ENCODE results near the gene CTIF.
"Not testable (repeated sequence)": the region's sequence is repeated elsewhere in the genome, so short reads cannot be mapped to it uniquely, and the experiment has no call there.

The CTIF gene

DNA sequence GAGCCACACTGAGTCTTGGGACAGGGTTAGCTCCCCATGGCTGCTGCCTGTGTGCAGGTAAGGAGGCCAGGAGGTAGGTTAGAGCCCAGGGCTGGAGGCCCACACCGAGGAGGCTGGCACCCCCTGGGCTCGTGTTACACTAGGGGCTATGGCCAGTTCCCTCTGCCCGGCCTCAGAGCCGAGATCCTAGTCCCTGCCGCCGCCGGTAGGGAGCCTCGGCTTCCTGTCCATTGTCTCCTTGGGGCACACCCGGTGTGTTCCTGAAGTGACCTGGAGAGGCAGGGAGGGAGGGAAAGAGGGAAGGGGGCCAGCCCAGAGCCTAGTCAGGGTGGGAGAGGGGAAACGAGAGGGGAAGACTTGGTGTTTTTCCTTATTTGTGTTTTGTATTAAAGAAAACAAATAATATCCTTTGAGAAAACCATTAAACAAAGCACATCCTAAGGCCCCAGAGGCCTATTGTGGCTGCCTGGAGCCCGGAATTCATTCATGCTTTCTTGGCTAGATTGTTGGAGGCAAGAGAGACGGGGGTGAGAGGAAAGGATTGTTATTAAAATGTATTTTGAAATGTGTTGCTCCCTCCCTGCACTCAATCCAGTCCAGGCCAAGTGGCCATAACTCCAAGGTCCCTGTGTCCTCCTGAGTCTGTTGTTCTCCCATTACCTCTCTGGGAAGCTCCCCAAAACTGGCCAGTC is 170.7 kb downstream of the CTIF start:
- H3K27me3 ChIP-seq (replicated peaks; ENCODE audit: control insufficient read depth, insufficient read depth, low read length): no peaks in the 10 kb centered on the region
- no peak overlapping the region for H3K9ac ChIP-seq (ENCODE audit: low read length)
- H3K9me3 ChIP-seq (ENCODE audit: control insufficient read depth, low read length): no peaks in the 10 kb centered on the region
- no peak for DNase-seq (ENCODE audit: low read depth)
- peaks cover 16% of the 10 kb centered on the region for H3K36me3 ChIP-seq (ENCODE audit: control insufficient read depth, insufficient read depth, low read length, severe bottlenecking)
- H3K4me3 ChIP-seq (ENCODE audit: low read length): no peak overlapping the region
- H3K4me1 ChIP-seq (ENCODE audit: control insufficient read depth, insufficient read depth, low read length): peaks cover 25% of the 10 kb centered on the region

DNA sequence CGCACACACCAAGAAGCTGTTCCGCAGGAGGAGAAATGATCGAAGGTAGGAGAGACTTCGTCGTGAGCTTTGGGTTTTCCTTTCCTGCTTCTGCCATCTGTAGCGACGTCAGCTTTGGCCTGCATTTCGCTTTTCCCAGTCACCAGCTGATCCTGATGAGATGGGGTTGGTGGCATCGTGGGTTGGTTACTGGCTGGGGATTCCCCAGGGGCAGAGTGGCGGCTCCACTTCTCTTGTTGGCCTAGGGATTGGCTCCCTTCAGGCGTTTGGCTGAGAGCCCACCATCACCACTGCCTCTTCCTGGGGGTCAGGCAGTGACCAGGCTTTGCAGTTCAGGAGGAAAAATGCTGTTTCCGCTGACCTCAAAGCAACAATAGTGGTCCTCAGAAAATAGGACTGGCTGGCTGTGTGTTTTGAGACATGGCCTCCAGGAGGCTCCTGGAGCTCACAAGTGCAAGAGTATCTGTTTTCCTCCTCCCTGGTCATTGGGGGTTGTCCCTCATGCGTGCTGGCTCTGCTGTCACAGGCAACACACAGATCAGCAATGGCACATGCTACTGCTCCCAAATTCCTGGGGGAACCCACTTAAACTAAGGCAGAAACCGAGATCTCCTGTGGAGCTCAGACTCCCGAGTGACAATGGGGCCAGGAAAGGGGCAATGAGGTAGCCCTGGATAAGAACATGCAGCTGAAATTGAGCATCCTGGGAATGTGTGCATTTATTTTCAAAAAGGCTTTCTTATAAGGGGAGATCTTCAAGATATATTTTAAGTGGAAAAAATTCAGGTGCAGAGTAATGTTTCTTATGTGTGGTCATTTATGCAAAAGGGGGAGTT is 173.0 kb downstream of the CTIF start:
- peak; percentile 33 for DNase-seq (ENCODE audit: low read depth)
- peaks cover 49% of the 10 kb centered on the region for H3K4me1 ChIP-seq (ENCODE audit: control insufficient read depth, insufficient read depth, low read length)
- peaks cover 4% of the 10 kb centered on the region for H3K36me3 ChIP-seq (ENCODE audit: control insufficient read depth, insufficient read depth, low read length, severe bottlenecking)
- H3K9ac ChIP-seq (ENCODE audit: low read length): no peak overlapping the region
- H3K9me3 ChIP-seq (ENCODE audit: control insufficient read depth, low read length): no peaks in the 10 kb centered on the region
- H3K4me3 ChIP-seq (ENCODE audit: low read length): no peak overlapping the region
- H3K27me3 ChIP-seq (replicated peaks; ENCODE audit: control insufficient read depth, insufficient read depth, low read length): no peaks in the 10 kb centered on the region

DNA sequence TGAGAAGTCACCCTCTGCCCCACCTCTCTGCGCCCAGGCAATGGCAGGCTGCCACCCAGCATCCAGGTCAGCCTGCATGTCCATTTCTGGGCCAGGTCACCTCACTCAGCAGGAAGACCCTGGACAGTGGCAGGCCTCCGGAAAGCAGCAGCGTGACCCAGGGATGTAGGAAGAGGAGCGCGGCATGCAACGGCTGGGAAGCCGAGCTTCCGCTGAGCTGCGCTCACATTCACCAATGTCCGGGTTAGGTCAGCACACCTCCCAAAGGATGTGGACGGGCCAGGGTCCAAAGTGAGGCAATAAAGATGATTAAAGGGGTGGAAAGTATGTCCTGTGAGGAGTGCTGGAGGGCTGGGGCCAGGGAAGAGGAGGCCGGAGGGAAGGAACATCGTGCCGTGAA is 174.5 kb downstream of the CTIF start:
- peaks cover 49% of the 10 kb centered on the region for H3K4me1 ChIP-seq (ENCODE audit: control insufficient read depth, insufficient read depth, low read length)
- DNase-seq (ENCODE audit: low read depth): no peak
- no peaks in the 10 kb centered on the region for H3K27me3 ChIP-seq (replicated peaks; ENCODE audit: control insufficient read depth, insufficient read depth, low read length)
- no peaks in the 10 kb centered on the region for H3K9me3 ChIP-seq (ENCODE audit: control insufficient read depth, low read length)
- peak overlapping the region; percentile 71 for H3K9ac ChIP-seq (ENCODE audit: low read length)
- peak overlapping the region; percentile 36 for H3K4me3 ChIP-seq (ENCODE audit: low read length)
- peaks cover 6% of the 10 kb centered on the region for H3K36me3 ChIP-seq (ENCODE audit: control insufficient read depth, insufficient read depth, low read length, severe bottlenecking)

DNA sequence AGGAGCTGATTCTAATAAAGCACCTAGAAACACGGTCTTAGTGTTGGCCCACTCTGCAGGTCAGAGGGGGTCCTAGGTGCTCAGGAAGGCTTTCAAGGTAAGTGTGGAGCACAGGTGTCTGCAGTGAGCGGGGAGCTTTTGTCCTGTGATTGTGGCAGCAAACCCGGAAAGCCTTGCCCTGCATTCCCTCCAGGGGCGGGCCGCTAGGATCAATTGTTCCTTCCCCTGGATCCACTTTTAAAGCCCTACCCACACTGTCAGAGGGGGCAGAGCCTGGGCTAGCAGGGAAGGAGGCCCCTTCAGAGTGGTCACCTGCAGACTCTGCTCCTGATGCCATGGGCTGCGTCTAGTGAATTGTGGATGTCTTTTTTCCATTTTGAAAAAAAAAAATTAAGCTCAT is 176.0 kb downstream of the CTIF start:
- H3K27me3 ChIP-seq (replicated peaks; ENCODE audit: control insufficient read depth, insufficient read depth, low read length): no peaks in the 10 kb centered on the region
- peaks cover 55% of the 10 kb centered on the region for H3K4me1 ChIP-seq (ENCODE audit: control insufficient read depth, insufficient read depth, low read length)
- H3K9me3 ChIP-seq (ENCODE audit: control insufficient read depth, low read length): no peaks in the 10 kb centered on the region
- DNase-seq (ENCODE audit: low read depth): no peak
- H3K9ac ChIP-seq (ENCODE audit: low read length): peak overlapping the region; percentile 19
- H3K36me3 ChIP-seq (ENCODE audit: control insufficient read depth, insufficient read depth, low read length, severe bottlenecking): peaks cover 19% of the 10 kb centered on the region
- no peak overlapping the region for H3K4me3 ChIP-seq (ENCODE audit: low read length)

GRCh38 chr18:48715711-48716361 is 177.0 kb downstream of the CTIF start:
- Histone ChIP-seq H3K9ac (ENCODE audit: low read length) (peak overlapping the region; percentile 53), H3K4me1 (ENCODE audit: control insufficient read depth, insufficient read depth, low read length) (peaks cover 63% of the 10 kb centered on the region), H3K27me3 (replicated peaks; ENCODE audit: control insufficient read depth, insufficient read depth, low read length) (no peaks in the 10 kb centered on the region), H3K36me3 (ENCODE audit: control insufficient read depth, insufficient read depth, low read length, severe bottlenecking) (peaks cover 19% of the 10 kb centered on the region), H3K4me3 (ENCODE audit: low read length) (peak overlapping the region; percentile 12), H3K9me3 (ENCODE audit: control insufficient read depth, low read length) (no peaks in the 10 kb centered on the region)
- DNase-seq (ENCODE audit: low read depth): no peak

DNA sequence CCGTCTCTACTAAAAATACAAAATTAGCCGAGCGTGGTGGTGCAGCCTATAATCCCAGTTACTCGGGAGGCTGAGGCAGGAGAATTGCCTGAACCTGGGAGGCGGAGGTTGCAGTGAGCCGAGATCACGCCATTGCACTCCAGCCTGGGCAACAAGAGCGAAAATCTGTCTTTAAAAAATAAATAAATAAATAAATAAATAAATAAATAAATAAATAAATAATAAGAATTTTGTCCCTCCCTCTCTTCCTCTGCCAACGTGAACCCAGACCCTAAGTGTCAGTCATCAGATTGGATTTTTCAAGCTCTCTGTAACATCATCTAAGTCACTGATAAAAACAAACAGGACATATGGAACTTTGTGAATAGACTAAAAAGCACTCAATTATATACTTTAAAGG is 178.4 kb downstream of the CTIF start:
- H3K9ac ChIP-seq (ENCODE audit: low read length); H3K4me3 ChIP-seq (ENCODE audit: low read length); H3K9me3 ChIP-seq (ENCODE audit: control insufficient read depth, low read length); DNase-seq (ENCODE audit: low read depth); H3K27me3 ChIP-seq (replicated peaks; ENCODE audit: control insufficient read depth, insufficient read depth, low read length): not testable (repeated sequence)
- H3K36me3 ChIP-seq (ENCODE audit: control insufficient read depth, insufficient read depth, low read length, severe bottlenecking): peaks cover 15% of the 10 kb centered on the region
- H3K4me1 ChIP-seq (ENCODE audit: control insufficient read depth, insufficient read depth, low read length): peaks cover 71% of the 10 kb centered on the region

GRCh38 chr18:48718251-48718959 is 179.6 kb downstream of the CTIF start:
- Histone ChIP-seq H3K9me3 (ENCODE audit: control insufficient read depth, low read length) (no peaks in the 10 kb centered on the region), H3K4me3 (ENCODE audit: low read length) (no peak overlapping the region), H3K27me3 (replicated peaks; ENCODE audit: control insufficient read depth, insufficient read depth, low read length) (no peaks in the 10 kb centered on the region), H3K4me1 (ENCODE audit: control insufficient read depth, insufficient read depth, low read length) (peaks cover 60% of the 10 kb centered on the region), H3K9ac (ENCODE audit: low read length) (no peak overlapping the region), H3K36me3 (ENCODE audit: control insufficient read depth, insufficient read depth, low read length, severe bottlenecking) (peaks cover 21% of the 10 kb centered on the region)
- DNase-seq (ENCODE audit: low read depth): no peak

DNA sequence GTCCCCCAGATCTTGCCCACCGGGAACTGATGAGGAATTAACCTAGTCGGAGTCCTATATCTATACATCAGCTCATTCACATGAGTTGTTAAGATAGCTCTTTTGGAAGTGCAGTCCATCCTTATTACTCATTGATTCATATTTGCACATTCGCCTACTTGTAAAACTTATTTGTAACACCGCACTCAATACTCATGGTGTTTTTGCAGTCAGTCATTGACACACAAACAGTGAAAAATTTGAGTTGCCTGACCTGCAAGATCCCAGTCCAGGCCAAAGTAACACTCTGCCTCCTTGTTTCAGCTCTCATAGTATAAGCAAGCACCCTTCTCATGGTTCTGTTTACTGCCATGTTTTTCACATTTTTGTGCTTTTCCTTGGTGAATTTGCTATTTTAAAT is 180.6 kb downstream of the CTIF start:
- Histone ChIP-seq H3K4me3 (ENCODE audit: low read length) (no peak overlapping the region), H3K36me3 (ENCODE audit: control insufficient read depth, insufficient read depth, low read length, severe bottlenecking) (peaks cover 21% of the 10 kb centered on the region), H3K4me1 (ENCODE audit: control insufficient read depth, insufficient read depth, low read length) (peaks cover 51% of the 10 kb centered on the region), H3K9ac (ENCODE audit: low read length) (no peak overlapping the region), H3K27me3 (replicated peaks; ENCODE audit: control insufficient read depth, insufficient read depth, low read length) (no peaks in the 10 kb centered on the region), H3K9me3 (ENCODE audit: control insufficient read depth, low read length) (no peaks in the 10 kb centered on the region)
- no peak for DNase-seq (ENCODE audit: low read depth)

DNA sequence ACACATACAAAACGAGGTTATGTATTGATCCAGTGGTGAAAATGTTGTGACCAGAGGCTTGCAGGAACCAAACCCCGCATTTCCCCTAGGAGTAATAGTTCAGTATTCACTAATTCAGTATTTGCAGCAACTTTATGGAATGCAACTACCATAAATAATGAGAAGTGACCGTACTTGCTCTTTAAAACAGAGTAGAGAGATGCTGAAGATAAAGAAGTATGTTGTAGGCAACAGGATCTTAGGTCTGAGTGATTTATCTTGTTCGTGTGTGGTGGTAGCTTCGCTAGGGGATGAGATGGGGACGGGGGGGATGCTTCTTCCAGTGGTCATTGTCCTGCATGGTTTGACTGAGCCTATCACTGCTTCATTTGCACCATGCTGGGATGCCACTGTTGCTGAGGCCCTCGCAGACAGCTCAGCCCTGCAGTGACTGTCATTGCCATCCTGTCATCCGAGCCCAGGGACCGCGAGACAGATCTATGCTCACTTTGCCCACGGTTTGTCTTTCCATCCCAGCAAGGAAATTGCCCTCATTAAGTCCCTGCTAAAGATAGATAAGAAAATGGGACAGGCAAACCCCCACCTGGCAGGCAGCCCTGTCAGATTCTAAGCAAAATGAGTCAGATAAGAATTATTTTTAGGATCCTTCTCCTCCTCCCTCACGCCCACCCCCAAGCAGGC is 181.3 kb downstream of the CTIF start:
- DNase-seq (ENCODE audit: low read depth): no peak

GRCh38 chr18:48720655-48721025 is 181.8 kb downstream of the CTIF start:
- H3K9me3 ChIP-seq (ENCODE audit: control insufficient read depth, low read length): no peaks in the 10 kb centered on the region
- no peak for DNase-seq (ENCODE audit: low read depth)
- H3K36me3 ChIP-seq (ENCODE audit: control insufficient read depth, insufficient read depth, low read length, severe bottlenecking): peaks cover 27% of the 10 kb centered on the region
- no peaks in the 10 kb centered on the region for H3K27me3 ChIP-seq (replicated peaks; ENCODE audit: control insufficient read depth, insufficient read depth, low read length)
- H3K9ac ChIP-seq (ENCODE audit: low read length): peak overlapping the region; percentile 44
- H3K4me1 ChIP-seq (ENCODE audit: control insufficient read depth, insufficient read depth, low read length): peaks cover 38% of the 10 kb centered on the region
- H3K4me3 ChIP-seq (ENCODE audit: low read length): peak overlapping the region; percentile 11

More for the DNA sequence above, 181.3 kb downstream of the CTIF start:
- peak overlapping the region; percentile 28 for H3K4me3 ChIP-seq (ENCODE audit: low read length)
- peaks cover 43% of the 10 kb centered on the region for H3K4me1 ChIP-seq (ENCODE audit: control insufficient read depth, insufficient read depth, low read length)
- H3K9ac ChIP-seq (ENCODE audit: low read length): peak overlapping the region; percentile 44
- peaks cover 27% of the 10 kb centered on the region for H3K36me3 ChIP-seq (ENCODE audit: control insufficient read depth, insufficient read depth, low read length, severe bottlenecking)
- no peaks in the 10 kb centered on the region for H3K9me3 ChIP-seq (ENCODE audit: control insufficient read depth, low read length)
- no peaks in the 10 kb centered on the region for H3K27me3 ChIP-seq (replicated peaks; ENCODE audit: control insufficient read depth, insufficient read depth, low read length)
